Adrenal gland (tissue), 12 donors: ENCODE measurements around the gene RAB43. TPM values are rescaled to one million over a fixed set of nuclear protein-coding genes. Genes with fewer than 3 reads are reported as not detected.
"Not testable (repeated sequence)": the region's sequence is repeated elsewhere in the genome, so short reads cannot be mapped to it uniquely, and the experiment has no call there.

ENCODE experiments used
- DNase-seq, 7 donors: peaks; one replicate each; pipeline ENCODE4 v3.0.0-alpha.2; 2019 to 2020
- H3K27ac ChIP-seq, 5 donors: fragments of 200-600 bp; sonication (generic) in 4 of 5; 1 replicate in 3 of 5; 2 replicates in 2 of 5; pipeline versions ENCODE4 v1.5.1 to v1.8.0; 2016 to 2020; ENCODE audit warnings: mild to moderate bottlenecking in 1 of 5
- H3K27me3 ChIP-seq: fragments of 200-600 bp; 2 replicates; pipeline ENCODE4 v1.8.0; 2021
- H3K36me3 ChIP-seq, 2 donors: fragments of 200-600 bp; replicated peaks in 1 of 2; 1 replicate in 1 of 2; 2 replicates in 1 of 2; pipeline versions ENCODE4 v1.5.1 to v1.8.0; 2018 to 2022
- H3K4me1 ChIP-seq, 2 donors: fragments of 200-600 bp; replicated peaks in 1 of 2; 1 replicate in 1 of 2; 2 replicates in 1 of 2; pipeline versions ENCODE4 v1.5.1 to v1.8.0; 2018 to 2021
- H3K4me3 ChIP-seq, 4 donors: fragments of 200-600 bp; sonication (generic) in 3 of 4; one replicate each; pipeline ENCODE4 v1.5.1; 2016 to 2018
- H3K9me3 ChIP-seq, 3 donors: fragments of 200-600 bp; sonication (generic) in 1 of 3; replicated peaks in 1 of 3; 1 replicate in 2 of 3; 2 replicates in 1 of 3; pipeline versions ENCODE4 v1.5.1 to v1.8.0; 2016 to 2021
- CTCF ChIP-seq, 6 experiments: fragments of 450-650 bp in 4 of 6; fragments of 200-600 bp in 2 of 6; sonication (generic) in 1 of 6; IDR thresholded peaks; 1 replicate in 5 of 6; 2 replicates in 1 of 6; pipeline versions ENCODE4 v1.5.1 to v1.8.0; 2016 to 2021; ENCODE audit warnings: antibody characterized with exemption in 6 of 6, mild to moderate bottlenecking in 2 of 6, moderate library complexity in 1 of 6
- POLR2A ChIP-seq, 2 donors: fragments of 450-650 bp; IDR thresholded peaks; one replicate each; pipeline ENCODE4 v1.6.1; 2017; ENCODE audit warnings: antibody characterized with exemption in 2 of 2, mild to moderate bottlenecking in 2 of 2, moderate library complexity in 1 of 2
- WGBS, 4 donors: extraction: QIAGEN DNeasy Blood & Tissue Kit in 2 of 4; methylation state at CpG; one replicate each; pipeline versions ENCODE4 v1.1.5 to v1.1.7; 2013 to 2017; 5-methylcytosine and 5-hydroxymethylcytosine counted together
- intact Hi-C, 2 donors: fragments of 100-400 bp; cut with DNase I; formaldehyde crosslinking; loops; one replicate each; pipeline versions ENCODE4 v1.14.1 to v1.15.0; 2022 to 2023
- polyA plus RNA-seq, 3 donors: library from polyadenylated mRNA; stranded (reverse); fragments of 200-250 nt in 2 of 3; fragments of 350-450 nt in 1 of 3; fragmentation: Illumina TruSeq in 1 of 3; extraction: RNeasy Lipid Tissue Mini Kit (QIAGEN cat#74804) in 1 of 3; gene quantifications; one replicate each; pipeline ENCODE4 v1.2.3, GENCODE V29; 2013 to 2014
- total RNA-seq, 9 donors: library from RNA; depleted of rRNA in 4 of 9; stranded (reverse); fragments of >200 nt in 4 of 9; fragments of 120-200 nt in 1 of 9; fragmentation: NEBNext Ultra II Directional in 1 of 9; extraction: Animal tissue kit (Norgen Biotek cat#: 25700) in 1 of 9; gene quantifications; one replicate each; pipeline versions ENCODE4 v1.1.0 to v1.2.4, GENCODE V29; 2013 to 2023
- donor health status: healthy with polysubstance abuse.
- donor health status: Bipolar disorder and iron deficiency.
- donor health status: DM: yes; HTN: yes; CAD: no.
- donor health status: DM: no; HTN: no; CAD: no.
- donor health status: DM: no; HTN: no; CAD: no.
- donor health status: DM: yes; HTN: yes; CAD: no.

Gene RAB43
- total and polyA plus RNA-seq, 12 donors, result 0.33 to 37.2 (median 24.3) TPM

- Histone ChIP-seq H3K9me3 (no peaks in the 10 kb centered on the region), H3K4me1 (peaks cover 0 to 5% of the 10 kb centered on the region in 2 donors), H3K27ac (no peak overlapping the region), H3K4me3 (peak overlapping the region in 1 of 4 donors; percentile 46), H3K36me3 (no peaks in the 10 kb centered on the region), H3K27me3 (no peaks in the 10 kb centered on the region)
- DNase-seq, result no peak
- intact Hi-C loops, result no loop called here
- TF ChIP-seq POLR2A (IDR thresholded peaks at IDR 0.05), result no peak
- no peak for TF ChIP-seq CTCF (IDR thresholded peaks at IDR 0.05)
- 0 to 17% (median 13%) methylated on average over 4 to 43 of the region's 44 CpGs for whole genome bisulfite sequencing, 4 donors
Observed at GRCh38 chr3:129068291-129068886, 53.2 kb downstream of the RAB43 start.

GRCh38 chr3:129067719-129068118, 53.9 kb downstream of the RAB43 start:
- DNase-seq, H3K9me3 ChIP-seq, H3K27me3 ChIP-seq, intact Hi-C loops, H3K27ac ChIP-seq, H3K4me1 ChIP-seq, H3K4me3 ChIP-seq, H3K36me3 ChIP-seq: not testable (repeated sequence)
- 87 to 96% (median 95%) methylated on average over 7 of the region's 7 CpGs for WGBS, 4 donors

GRCh38 chr3:129065720-129066073, 55.9 kb downstream of the RAB43 start:
- DNase-seq, result no peak
- WGBS, 4 donors, result 83 to 91% (median 86%) methylated on average over 2 to 4 of the region's 4 CpGs
- Histone ChIP-seq H3K27me3 (no peaks in the 10 kb centered on the region), H3K4me3 (no peak overlapping the region), H3K36me3 (no peaks in the 10 kb centered on the region), H3K27ac (no peak overlapping the region), H3K4me1 (peaks cover 0 to 5% of the 10 kb centered on the region in 2 donors), H3K9me3 (no peaks in the 10 kb centered on the region)
- TF ChIP-seq CTCF (IDR thresholded peaks at IDR 0.05), result no peak
- no peak for TF ChIP-seq POLR2A (IDR thresholded peaks at IDR 0.05)
- intact Hi-C loops, result no loop called here

GRCh38 chr3:129065016-129065719, 56.4 kb downstream of the RAB43 start:
- H3K4me1 ChIP-seq, result peaks cover 0 to 5% of the 10 kb centered on the region in 2 donors
- intact Hi-C loops, result no loop called here
- H3K27ac ChIP-seq, result no peak overlapping the region
- DNase-seq, result no peak
- H3K9me3 ChIP-seq, result no peaks in the 10 kb centered on the region
- 86 to 92% (median 90%) methylated on average over 13 to 14 of the region's 14 CpGs for WGBS, 4 donors
- TF ChIP-seq POLR2A (IDR thresholded peaks at IDR 0.05) (no peak), CTCF (IDR thresholded peaks at IDR 0.05) (no peak)
- H3K27me3 ChIP-seq, result no peaks in the 10 kb centered on the region
- no peak overlapping the region for H3K4me3 ChIP-seq
- H3K36me3 ChIP-seq, result no peaks in the 10 kb centered on the region
